GM19468 (cell line): ENCODE data around the gene DNAH11.

Source experiments
- ATAC-seq: cut with Tn5 transposase; IDR thresholded peaks from one replicate; pipeline ENCODE4 v1.9.1; 2021; ENCODE audit warnings: mild to moderate bottlenecking, moderate library complexity, moderate number of reproducible peaks; ENCODE audit not compliant: unreplicated experiment; ENCODE audit errors: extremely low read depth

The DNAH11 gene

GRCh38 chr7:21947056-21947455, 404.2 kb downstream of the DNAH11 start:
- no peak for ATAC-seq

- no peak for ATAC-seq
Observed at GRCh38 chr7:21947946-21948345, 405.1 kb downstream of the DNAH11 start.

GRCh38 chr7:21948364-21948763, 405.5 kb downstream of the DNAH11 start:
- ATAC-seq: no peak

- ATAC-seq: no peak
Observed at GRCh38 chr7:21948887-21949540, 406.2 kb downstream of the DNAH11 start.
